Common myeloid progenitor, CD34-positive (primary cell): Measurements from ENCODE around the gene IP6K2.
"Not testable (repeated sequence)": the region's sequence is repeated elsewhere in the genome, so short reads cannot be mapped to it uniquely, and the experiment has no call there.

ENCODE experiments used
- CTCF ChIA-PET: fragments of 350-600 bp; sonication (Branson Sonifier 250); formaldehyde crosslinking; loops from one replicate; lab custom pipeline; 2021; ENCODE audit warnings: antibody characterized with exemption; lab: Charles Lee
- POLR2A ChIA-PET: fragments of 350-600 bp; sonication (Branson Sonifier 250); formaldehyde crosslinking; loops from one replicate; lab custom pipeline; 2021; ENCODE audit warnings: antibody characterized with exemption; lab: Charles Lee
- DNase-seq, 3 donors: peaks; one replicate each; pipeline versions ENCODE4 v3.0.0 to v3.0.0-alpha.2; 2013
- H3K27ac ChIP-seq, 2 experiments: 1 replicate in 1 of 2; 2 replicates in 1 of 2; pipeline ENCODE4 v1.7.0; 2013; ENCODE audit warnings: inconsistent platforms in 2 of 2, low read length in 2 of 2, mild to moderate bottlenecking in 2 of 2, low read depth in 1 of 2, moderate library complexity in 1 of 2; ENCODE audit not compliant: severe bottlenecking in 2 of 2, insufficient read depth in 1 of 2, poor library complexity in 1 of 2
- H3K27me3 ChIP-seq, 5 experiments: replicated peaks in 2 of 5; 1 replicate in 3 of 5; 2 replicates in 2 of 5; pipeline versions ENCODE4 v1.6.1 to v1.7.0; 2013; ENCODE audit warnings: low read length in 4 of 5, mild to moderate bottlenecking in 2 of 5, moderate library complexity in 2 of 5, inconsistent platforms in 1 of 5; ENCODE audit not compliant: insufficient read depth in 5 of 5, control insufficient read depth in 4 of 5
- H3K36me3 ChIP-seq, 4 experiments: 1 replicate in 2 of 4; 2 replicates in 2 of 4; pipeline versions ENCODE4 v1.6.1 to v1.7.0; 2013; ENCODE audit warnings: low read length in 3 of 4, control low read depth in 1 of 4, mild to moderate bottlenecking in 1 of 4; ENCODE audit not compliant: control insufficient read depth in 4 of 4, insufficient read depth in 4 of 4
- H3K4me1 ChIP-seq, 4 experiments: 1 replicate in 3 of 4; 2 replicates in 1 of 4; pipeline versions ENCODE4 v1.6.1 to v1.7.1; 2013; ENCODE audit warnings: low read length in 3 of 4, mild to moderate bottlenecking in 3 of 4, control low read depth in 1 of 4, inconsistent platforms in 1 of 4, moderate library complexity in 1 of 4; ENCODE audit not compliant: control insufficient read depth in 4 of 4, insufficient read depth in 4 of 4; ENCODE audit errors: control extremely low read depth in 1 of 4
- H3K4me3 ChIP-seq, 7 experiments: 1 replicate in 4 of 7; 2 replicates in 3 of 7; pipeline versions ENCODE4 v1.5.1 to v1.7.0; 2013; ENCODE audit warnings: mild to moderate bottlenecking in 7 of 7, low read length in 6 of 7, moderate library complexity in 6 of 7, inconsistent platforms in 2 of 7, low read depth in 2 of 7, control low read depth in 1 of 7; ENCODE audit not compliant: insufficient read depth in 4 of 7, control insufficient read depth in 1 of 7; ENCODE audit errors: extremely low read depth in 1 of 7
- H3K9me3 ChIP-seq, 5 experiments: 1 replicate in 4 of 5; 2 replicates in 1 of 5; pipeline versions ENCODE4 v1.6.1 to v1.7.1; 2013; ENCODE audit warnings: low read length in 4 of 5, mild to moderate bottlenecking in 2 of 5, inconsistent platforms in 1 of 5, low read depth in 1 of 5, moderate library complexity in 1 of 5; ENCODE audit not compliant: control insufficient read depth in 4 of 5, insufficient read depth in 2 of 5; ENCODE audit errors: control extremely low read depth in 1 of 5
- WGBS: methylation state at CpG from one replicate; pipeline ENCODE4 v1.1.5; 2013; ENCODE audit not compliant: insufficient coverage; 5-methylcytosine and 5-hydroxymethylcytosine counted together

IP6K2 gene

GRCh38 chr3:48756640-48757039 is 39.6 kb upstream of the IP6K2 start:
- Histone ChIP-seq H3K36me3 (peaks cover 3 to 22% (median 13%) of the 10 kb centered on the region in 4 experiments), H3K9me3 (no peaks in the 10 kb centered on the region), H3K4me1 (no peaks in the 10 kb centered on the region), H3K4me3 (no peak overlapping the region), H3K27ac (no peak overlapping the region), H3K27me3 (no peaks in the 10 kb centered on the region)
- WGBS, result 100% methylated on average over 2 of the region's 5 CpGs
- no peak for DNase-seq
- CTCF ChIA-PET, result interaction anchor here (0.8 kb wide), 1 partner anchor 17 kb away, joined by 3 read pairs; no protein-coding TSS in a partner anchor
- POLR2A ChIA-PET, result interaction anchor here (0.9 kb wide), 1 partner anchor 18 kb away, joined by 3 read pairs; no protein-coding TSS in a partner anchor

- no peak for DNase-seq
- H3K27me3 ChIP-seq, result no peaks in the 10 kb centered on the region
- H3K4me3 ChIP-seq, result no peak overlapping the region
- CTCF ChIA-PET, result interaction anchor here (0.6 to 0.9 kb wide), 2 partner anchors 11 to 12 kb away, joined by 3 to 4 read pairs; no protein-coding TSS in a partner anchor
- POLR2A ChIA-PET, result no interaction called here
- peaks cover 3 to 36% (median 22%) of the 10 kb centered on the region in 4 experiments for H3K36me3 ChIP-seq
- no peaks in the 10 kb centered on the region for H3K4me1 ChIP-seq
- no peaks in the 10 kb centered on the region for H3K9me3 ChIP-seq
- WGBS, result 100% methylated on average over 1 of the region's 1 CpG
- no peak overlapping the region for H3K27ac ChIP-seq
Measured at GRCh38 chr3:48750856-48751255, 33.8 kb upstream of the IP6K2 start.

GRCh38 chr3:48748754-48749153 is 31.7 kb upstream of the IP6K2 start:
- Histone ChIP-seq H3K36me3 (peaks cover 3 to 38% (median 26%) of the 10 kb centered on the region in 4 experiments), H3K27me3 (no peaks in the 10 kb centered on the region), H3K9me3 (no peaks in the 10 kb centered on the region), H3K4me3 (no peak overlapping the region), H3K4me1 (no peaks in the 10 kb centered on the region), H3K27ac (no peak overlapping the region)
- WGBS, result 100% methylated on average over 1 of the region's 3 CpGs
- POLR2A ChIA-PET, result no interaction called here
- CTCF ChIA-PET, result interaction anchor here (1.4 to 1.7 kb wide), 3 partner anchors 9 to 13 kb away, joined by 5 to 6 read pairs (median 5); no protein-coding TSS in a partner anchor
- no peak for DNase-seq

- ChIA-PET CTCF (interaction anchor here (1.7 kb wide), 1 partner anchor 12 kb away, joined by 5 read pairs; no protein-coding TSS in a partner anchor), POLR2A (no interaction called here)
- peaks cover 3 to 35% (median 25%) of the 10 kb centered on the region in 4 experiments for H3K36me3 ChIP-seq
- no peak overlapping the region for H3K4me3 ChIP-seq
- no peaks in the 10 kb centered on the region for H3K27me3 ChIP-seq
- H3K9me3 ChIP-seq, result no peaks in the 10 kb centered on the region
- no peak for DNase-seq
- 100% methylated on average over 2 of the region's 4 CpGs for WGBS
- no peak overlapping the region for H3K27ac ChIP-seq
- no peaks in the 10 kb centered on the region for H3K4me1 ChIP-seq
Measured at GRCh38 chr3:48747706-48748105, 30.7 kb upstream of the IP6K2 start.

GRCh38 chr3:48747015-48747615 is 30.1 kb upstream of the IP6K2 start:
- ChIA-PET POLR2A (no interaction called here), CTCF (interaction anchor here (1.7 kb wide), 1 partner anchor 11 kb away, joined by 5 read pairs; no protein-coding TSS in a partner anchor)
- H3K9me3 ChIP-seq, result no peaks in the 10 kb centered on the region
- H3K4me3 ChIP-seq, result no peak overlapping the region
- H3K27ac ChIP-seq, result no peak overlapping the region
- no peaks in the 10 kb centered on the region for H3K27me3 ChIP-seq
- H3K4me1 ChIP-seq, result no peaks in the 10 kb centered on the region
- 100% methylated on average over 3 of the region's 4 CpGs for WGBS
- no peak for DNase-seq
- H3K36me3 ChIP-seq, result peaks cover 3 to 34% (median 23%) of the 10 kb centered on the region in 4 experiments

- Histone ChIP-seq H3K9me3 (no peaks in the 10 kb centered on the region), H3K27ac (no peak overlapping the region), H3K4me1 (peaks cover 0 to 4% (median 0%) of the 10 kb centered on the region in 4 experiments), H3K36me3 (peaks cover 0 to 17% (median 11%) of the 10 kb centered on the region in 4 experiments), H3K4me3 (no peak overlapping the region), H3K27me3 (no peaks in the 10 kb centered on the region)
- DNase-seq, result no peak
- ChIA-PET POLR2A (interaction anchor here (0.6 kb wide), 1 partner anchor 32 kb away, joined by 3 read pairs; no protein-coding TSS in a partner anchor), CTCF (no interaction called here)
- WGBS, result 60% methylated on average over 1 of the region's 7 CpGs
Measured at GRCh38 chr3:48743773-48744172, 26.8 kb upstream of the IP6K2 start.

- not testable (repeated sequence) for DNase-seq, H3K4me3 ChIP-seq, H3K9me3 ChIP-seq, H3K27ac ChIP-seq, H3K4me1 ChIP-seq, H3K27me3 ChIP-seq
- H3K36me3 ChIP-seq, result peaks cover 0 to 11% (median 2%) of the 10 kb centered on the region in 4 experiments
- CTCF ChIA-PET, result interaction anchor here (0.6 to 2.0 kb wide), 6 partner anchors 8 to 213 kb away, joined by 3 to 5 read pairs (median 4); partner anchors contain the start of gene IP6K2
- POLR2A ChIA-PET, result interaction anchor here (1.0 kb wide), 1 partner anchor 25 kb away, joined by 3 read pairs; the partner anchor contains the start of gene IP6K2
- 99% methylated on average over 10 of the region's 10 CpGs for WGBS
Measured at GRCh38 chr3:48741226-48741625, 24.2 kb upstream of the IP6K2 start.
